NB4 (cell line): ENCODE data around the gene NUPR1.
"Not testable (repeated sequence)": the region's sequence is repeated elsewhere in the genome, so short reads cannot be mapped to it uniquely, and the experiment has no call there.

Experiments used
- DNase-seq: peaks from one replicate; pipeline ENCODE4 v3.0.0; 2010; ENCODE audit warnings: low read depth
- H3K4me3 ChIP-seq: one replicate; pipeline ENCODE4 v1.5.1; 2011; ENCODE audit warnings: mild to moderate bottlenecking, low read depth, low read length, moderate library complexity
- MYC ChIP-seq: IDR thresholded peaks from 2 replicates; pipeline ENCODE4 v1.6.1; 2011; ENCODE audit warnings: low read depth, low read length
- POLR2A ChIP-seq: IDR thresholded peaks from 2 replicates; pipeline ENCODE4 v1.6.1; 2011; ENCODE audit warnings: mild to moderate bottlenecking; ENCODE audit not compliant: insufficient read length; ENCODE audit errors: extremely low read depth
- TF ChIP-seq, protein P1 (sequence below): IDR thresholded peaks from one replicate; pipeline ENCODE4 v1.5.1; 2012; ENCODE audit warnings: low read depth, low read length
- TF ChIP-seq, protein P2 (sequence below): IDR thresholded peaks from 2 replicates; pipeline ENCODE4 v1.6.1; 2011; ENCODE audit warnings: low read depth, low read length

NUPR1 gene

DNA sequence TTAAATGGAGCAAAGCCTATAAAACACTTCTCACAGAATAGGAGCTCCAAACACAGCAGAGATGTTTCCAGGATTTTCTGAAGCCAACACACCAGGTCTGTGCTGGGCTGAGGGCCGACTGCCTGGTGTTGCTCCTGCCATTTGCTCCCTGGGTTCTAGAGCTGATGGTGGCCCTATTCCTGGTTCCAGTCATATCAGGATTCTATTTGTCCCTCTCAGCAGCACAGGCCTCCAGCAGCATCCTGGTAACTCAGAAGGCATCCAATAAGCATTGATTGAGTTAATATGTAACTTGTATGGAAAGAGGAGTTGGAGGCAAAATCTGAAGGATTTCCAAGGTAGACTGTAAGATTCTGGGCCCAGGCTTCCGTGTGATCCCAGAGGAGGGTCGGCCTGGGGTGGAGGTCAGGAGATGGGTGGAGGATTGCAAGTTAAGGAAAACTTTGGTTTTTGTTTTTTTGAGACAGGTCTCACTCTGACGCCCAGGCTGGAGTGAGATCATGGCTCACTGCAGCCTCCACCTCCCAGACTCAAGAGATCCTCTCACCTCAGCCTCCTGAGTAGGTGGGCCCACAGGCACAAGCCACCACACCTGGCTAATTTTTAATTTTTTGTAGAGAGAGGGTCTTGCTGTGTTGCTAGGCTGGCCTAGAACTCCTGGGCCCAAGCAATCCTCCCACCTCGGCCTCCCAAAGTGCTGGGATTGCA is 5.7 kb downstream of the NUPR1 start:
- no peak overlapping the region for H3K4me3 ChIP-seq
- no peak for DNase-seq
- TF ChIP-seq, protein P1, sequence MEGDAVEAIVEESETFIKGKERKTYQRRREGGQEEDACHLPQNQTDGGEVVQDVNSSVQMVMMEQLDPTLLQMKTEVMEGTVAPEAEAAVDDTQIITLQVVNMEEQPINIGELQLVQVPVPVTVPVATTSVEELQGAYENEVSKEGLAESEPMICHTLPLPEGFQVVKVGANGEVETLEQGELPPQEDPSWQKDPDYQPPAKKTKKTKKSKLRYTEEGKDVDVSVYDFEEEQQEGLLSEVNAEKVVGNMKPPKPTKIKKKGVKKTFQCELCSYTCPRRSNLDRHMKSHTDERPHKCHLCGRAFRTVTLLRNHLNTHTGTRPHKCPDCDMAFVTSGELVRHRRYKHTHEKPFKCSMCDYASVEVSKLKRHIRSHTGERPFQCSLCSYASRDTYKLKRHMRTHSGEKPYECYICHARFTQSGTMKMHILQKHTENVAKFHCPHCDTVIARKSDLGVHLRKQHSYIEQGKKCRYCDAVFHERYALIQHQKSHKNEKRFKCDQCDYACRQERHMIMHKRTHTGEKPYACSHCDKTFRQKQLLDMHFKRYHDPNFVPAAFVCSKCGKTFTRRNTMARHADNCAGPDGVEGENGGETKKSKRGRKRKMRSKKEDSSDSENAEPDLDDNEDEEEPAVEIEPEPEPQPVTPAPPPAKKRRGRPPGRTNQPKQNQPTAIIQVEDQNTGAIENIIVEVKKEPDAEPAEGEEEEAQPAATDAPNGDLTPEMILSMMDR: no peak
- no peak for TF ChIP-seq MYC
- TF ChIP-seq, protein P2, sequence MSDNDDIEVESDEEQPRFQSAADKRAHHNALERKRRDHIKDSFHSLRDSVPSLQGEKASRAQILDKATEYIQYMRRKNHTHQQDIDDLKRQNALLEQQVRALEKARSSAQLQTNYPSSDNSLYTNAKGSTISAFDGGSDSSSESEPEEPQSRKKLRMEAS: no peak
- no peak for TF ChIP-seq POLR2A

DNA sequence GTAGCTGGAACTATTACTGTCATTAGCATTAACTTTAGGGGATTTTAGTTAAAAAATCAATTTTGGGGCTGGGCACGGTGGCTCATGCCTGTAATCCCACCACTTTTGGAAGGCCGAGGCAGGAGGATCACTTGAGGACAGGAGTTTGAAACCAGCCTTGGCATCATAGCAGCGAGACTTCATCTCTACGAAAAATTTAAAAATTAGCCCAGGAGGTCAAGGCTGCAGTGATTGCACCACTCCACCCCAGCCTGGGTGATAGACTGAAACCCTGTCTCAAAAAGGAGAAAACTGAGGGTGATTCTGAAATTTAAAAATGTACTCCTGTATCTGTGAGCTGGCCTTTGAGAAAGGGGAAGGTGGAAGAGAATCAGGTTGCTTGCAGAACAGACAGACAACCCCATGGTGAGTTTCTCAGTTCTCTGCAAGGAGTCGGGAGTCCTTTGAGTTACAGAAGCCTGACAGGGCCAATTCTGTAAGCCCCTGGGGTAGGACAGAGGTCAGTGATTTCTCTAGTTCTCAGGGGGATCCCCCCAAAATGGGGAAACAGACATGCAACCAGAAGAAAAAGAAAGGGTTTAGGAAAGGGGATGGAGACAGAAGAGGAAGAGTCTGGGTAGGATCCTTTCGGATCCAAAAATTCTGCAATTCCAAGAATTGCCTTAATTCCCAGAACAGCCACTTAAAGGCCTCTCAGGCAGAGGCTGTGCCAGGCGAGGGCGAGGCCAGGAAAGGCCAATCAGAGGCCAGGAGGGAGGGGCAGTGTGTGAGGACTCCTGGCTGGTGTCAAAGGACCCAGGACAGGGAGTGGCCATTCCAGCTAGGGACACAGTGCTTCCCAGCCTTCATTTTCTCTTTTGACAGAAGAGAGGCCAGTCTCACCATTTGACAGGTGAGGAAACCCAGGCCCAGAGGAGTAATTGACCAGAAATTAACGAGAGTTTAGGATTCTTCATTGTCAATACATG is 6.7 kb downstream of the NUPR1 start:
- no peak overlapping the region for H3K4me3 ChIP-seq
- no peak for DNase-seq
- TF ChIP-seq, protein P2: no peak
- TF ChIP-seq POLR2A (no peak), MYC (no peak)
- TF ChIP-seq, protein P1: no peak

DNA sequence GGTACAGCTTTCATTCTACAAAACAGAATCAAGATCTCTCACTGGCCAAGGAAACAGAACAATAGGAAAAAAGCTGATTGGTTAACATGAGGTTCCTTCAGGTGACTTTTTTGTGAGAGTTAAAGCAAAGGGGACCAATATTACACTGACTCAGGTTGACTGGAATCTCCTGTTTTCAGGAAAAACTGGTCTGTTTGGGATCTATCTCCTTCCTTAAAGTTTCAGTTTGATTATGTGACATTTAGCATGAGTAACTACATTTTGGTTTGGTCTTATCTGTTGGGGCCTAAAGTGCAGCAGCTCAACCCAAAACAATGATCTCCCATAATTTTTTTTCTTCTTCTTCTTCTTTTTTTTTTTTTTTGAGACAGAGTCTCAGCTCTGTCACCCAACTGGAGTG is 9.7 kb downstream of the NUPR1 start:
- TF ChIP-seq, protein P1: no peak
- TF ChIP-seq, protein P2: no peak
- TF ChIP-seq POLR2A (no peak), MYC (no peak)
- DNase-seq: no peak
- no peak overlapping the region for H3K4me3 ChIP-seq

DNA sequence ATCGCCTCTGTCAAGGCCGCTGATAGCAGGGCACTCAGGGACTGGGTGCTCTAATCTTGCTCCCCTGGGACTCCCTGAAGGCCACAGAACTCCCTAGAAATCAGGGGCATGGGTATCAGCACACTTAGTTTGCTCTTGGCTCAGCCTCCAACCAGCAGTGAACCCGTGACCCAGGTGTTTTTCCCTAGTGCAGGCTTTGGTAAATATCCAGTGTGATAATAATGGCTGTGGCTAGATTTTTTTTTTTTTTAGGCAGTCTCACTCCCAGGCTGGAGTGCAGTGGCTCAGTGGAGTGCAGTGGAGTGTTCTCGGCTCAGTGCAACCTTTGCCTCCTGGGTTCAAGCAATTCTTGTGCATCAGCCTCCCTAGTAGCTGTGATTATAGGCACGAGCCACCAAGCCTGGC is 10.3 kb downstream of the NUPR1 start:
- no peak for DNase-seq
- TF ChIP-seq MYC: no peak

DNA sequence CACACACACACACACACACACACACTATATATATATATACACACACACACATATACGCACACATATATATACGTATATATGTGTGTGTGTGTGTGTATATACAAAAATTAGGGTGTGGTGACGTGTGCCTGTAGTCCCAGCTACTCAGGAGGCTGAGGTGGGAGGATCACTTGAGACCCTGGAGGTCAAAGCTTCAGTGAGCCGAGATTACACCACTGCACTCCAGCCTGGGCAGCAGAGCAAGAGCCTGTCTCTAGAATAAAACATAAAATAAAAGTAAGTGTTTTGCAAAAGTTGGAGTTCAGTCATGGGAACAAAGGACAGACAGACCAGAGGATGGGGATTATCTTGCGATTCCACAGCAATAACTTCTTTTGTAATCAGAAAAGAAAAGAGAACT is 10.8 kb downstream of the NUPR1 start:
- no peak for DNase-seq
- H3K4me3 ChIP-seq: no peak overlapping the region
- no peak for TF ChIP-seq MYC
- TF ChIP-seq POLR2A: no peak

More for the DNA sequence above, 10.3 kb downstream of the NUPR1 start:
- no peak overlapping the region for H3K4me3 ChIP-seq

DNA sequence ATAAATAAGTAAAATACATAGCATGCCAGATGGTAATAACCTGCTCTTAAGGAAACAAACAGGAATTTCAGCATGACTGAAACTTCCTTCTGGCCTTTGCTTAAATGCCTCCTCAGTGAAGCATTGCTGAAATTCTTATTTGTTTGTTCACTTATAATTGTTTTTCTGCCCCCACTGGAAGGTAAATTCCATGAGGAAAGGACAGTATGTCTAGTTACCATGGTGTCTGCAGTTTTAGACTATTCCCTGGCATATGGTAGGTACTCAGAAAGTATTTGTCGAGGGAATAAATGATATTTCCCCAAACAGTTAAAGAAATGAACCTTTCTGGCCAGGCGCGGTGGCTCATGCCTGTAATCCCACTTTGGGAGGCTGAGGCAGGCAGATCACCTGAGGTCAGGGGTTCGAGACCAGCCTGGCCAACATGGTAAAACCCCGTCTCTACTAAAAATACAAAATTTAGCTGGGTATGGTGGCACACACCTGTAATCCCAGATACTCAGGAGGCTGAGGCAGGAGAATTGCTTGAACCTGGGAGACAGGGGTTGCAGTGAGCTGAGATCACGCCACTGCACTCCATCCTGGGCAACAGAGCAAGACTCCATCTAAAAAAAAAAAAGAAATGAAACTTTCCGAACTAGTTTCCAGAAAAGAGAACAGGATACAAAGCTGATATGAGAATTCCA is 11.5 kb downstream of the NUPR1 start:
- DNase-seq, H3K4me3 ChIP-seq: not testable (repeated sequence)

DNA sequence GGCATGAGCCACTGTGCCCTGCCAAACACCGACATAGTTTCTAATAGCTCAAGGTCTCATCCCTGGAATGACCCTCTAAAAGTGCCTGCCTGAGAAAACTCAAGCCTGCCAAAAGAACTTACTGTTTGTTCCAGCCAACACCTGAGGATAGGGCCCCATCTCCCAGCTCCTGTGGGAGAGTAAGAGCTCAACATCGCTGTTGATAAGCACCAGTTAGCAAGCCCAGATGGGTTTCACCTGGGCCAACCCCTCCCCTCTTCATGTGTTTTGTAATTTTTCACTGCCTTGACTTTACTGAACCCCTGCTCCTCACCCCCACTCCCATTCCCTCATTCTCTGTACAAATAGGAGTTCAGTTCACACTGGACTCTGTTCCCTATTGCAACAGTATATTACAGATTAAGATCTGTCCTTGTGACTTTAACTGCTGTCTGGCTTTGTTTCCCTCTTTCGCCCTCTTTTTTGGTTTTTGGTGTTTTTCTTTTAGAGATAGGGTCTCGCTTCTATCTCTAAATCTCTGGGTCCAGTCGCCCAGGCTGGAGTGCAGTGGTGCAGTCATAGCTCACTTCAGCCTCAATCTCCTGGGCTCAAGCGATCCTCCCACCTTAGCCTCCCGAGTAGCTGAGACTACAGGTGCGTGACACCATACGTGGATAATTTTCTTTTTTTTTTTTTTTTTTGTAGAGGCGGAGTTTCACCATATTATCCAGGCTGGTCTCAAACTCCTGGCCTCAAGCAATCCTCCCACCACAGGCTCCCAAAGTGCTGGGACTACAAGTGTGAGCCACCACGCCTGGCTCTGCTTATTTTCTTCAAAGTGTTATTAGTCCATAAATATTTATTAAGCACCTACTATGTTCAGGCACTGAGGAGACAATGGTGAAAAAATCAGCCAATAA is 12.3 kb downstream of the NUPR1 start:
- no peak overlapping the region for H3K4me3 ChIP-seq
- TF ChIP-seq POLR2A (no peak), MYC (no peak)
- TF ChIP-seq, protein P2: no peak
- TF ChIP-seq, protein P1: no peak
- no peak for DNase-seq
